Measurements from ENCODE around the gene CACNA1G. TPM values are rescaled to one million over a fixed set of nuclear protein-coding genes. Genes with fewer than 3 reads are reported as not detected.

The CACNA1G gene
- total RNA-seq, 1 donor from 2014 or later = 0.27 TPM

DNA sequence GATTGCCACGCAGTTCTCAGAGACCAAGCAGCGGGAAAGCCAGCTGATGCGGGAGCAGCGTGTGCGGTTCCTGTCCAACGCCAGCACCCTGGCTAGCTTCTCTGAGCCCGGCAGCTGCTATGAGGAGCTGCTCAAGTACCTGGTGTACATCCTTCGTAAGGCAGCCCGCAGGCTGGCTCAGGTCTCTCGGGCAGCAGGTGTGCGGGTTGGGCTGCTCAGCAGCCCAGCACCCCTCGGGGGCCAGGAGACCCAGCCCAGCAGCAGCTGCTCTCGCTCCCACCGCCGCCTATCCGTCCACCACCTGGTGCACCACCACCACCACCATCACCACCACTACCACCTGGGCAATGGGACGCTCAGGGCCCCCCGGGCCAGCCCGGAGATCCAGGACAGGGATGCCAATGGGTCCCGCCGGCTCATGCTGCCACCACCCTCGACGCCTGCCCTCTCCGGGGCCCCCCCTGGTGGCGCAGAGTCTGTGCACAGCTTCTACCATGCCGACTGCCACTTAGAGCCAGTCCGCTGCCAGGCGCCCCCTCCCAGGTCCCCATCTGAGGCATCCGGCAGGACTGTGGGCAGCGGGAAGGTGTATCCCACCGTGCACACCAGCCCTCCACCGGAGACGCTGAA is 15.2 kb downstream of the CACNA1G start:
- Histone ChIP-seq H3K9ac (ENCODE audit: low read length) (no peak overlapping the region), H2AFZ (ENCODE audit: low read depth, low read length) (no peak overlapping the region), H3K27ac (ENCODE audit: low read depth, low read length) (no peak overlapping the region), H3K4me1 (ENCODE audit: insufficient read depth, low read length) (no peaks in the 10 kb centered on the region), H3K4me2 (ENCODE audit: low read length) (no peak overlapping the region), H3K27me3 (ENCODE audit: insufficient read depth, low read length) (peaks cover 11% of the 10 kb centered on the region), H3K36me3 (ENCODE audit: insufficient read depth, low read length) (no peaks in the 10 kb centered on the region), H3K9me3 (ENCODE audit: insufficient read depth, low read depth, low read length) (no peaks in the 10 kb centered on the region), H4K20me1 (ENCODE audit: insufficient read depth, low read length) (no peaks in the 10 kb centered on the region), H3K4me3 (ENCODE audit: insufficient read depth, low read depth, low read length) (no peak overlapping the region), H3K79me2 (ENCODE audit: insufficient read depth, low read length) (no peaks in the 10 kb centered on the region)
- Mint-ChIP-seq H3K27me3 (ENCODE audit: low read depth, unreplicated experiment) (peaks cover 64% of the 10 kb centered on the region), H3K36me3 (ENCODE audit: low read depth, unreplicated experiment) (no peaks in the 10 kb centered on the region), H3K27ac (ENCODE audit: unreplicated experiment) (no peak overlapping the region), H3K4me3 (ENCODE audit: unreplicated experiment) (no peak overlapping the region), H3K4me1 (ENCODE audit: low read depth, unreplicated experiment) (no peaks in the 10 kb centered on the region), H3K9me3 (ENCODE audit: unreplicated experiment) (no peaks in the 10 kb centered on the region)
- FAIRE-seq = no peak
- no peak for DNase-seq (ENCODE audit: low read depth)
- TF ChIP-seq EZH2 (IDR thresholded peaks at IDR 0.05; ENCODE audit: insufficient read depth, low read length) = no peak
- TF ChIP-seq, protein P1, sequence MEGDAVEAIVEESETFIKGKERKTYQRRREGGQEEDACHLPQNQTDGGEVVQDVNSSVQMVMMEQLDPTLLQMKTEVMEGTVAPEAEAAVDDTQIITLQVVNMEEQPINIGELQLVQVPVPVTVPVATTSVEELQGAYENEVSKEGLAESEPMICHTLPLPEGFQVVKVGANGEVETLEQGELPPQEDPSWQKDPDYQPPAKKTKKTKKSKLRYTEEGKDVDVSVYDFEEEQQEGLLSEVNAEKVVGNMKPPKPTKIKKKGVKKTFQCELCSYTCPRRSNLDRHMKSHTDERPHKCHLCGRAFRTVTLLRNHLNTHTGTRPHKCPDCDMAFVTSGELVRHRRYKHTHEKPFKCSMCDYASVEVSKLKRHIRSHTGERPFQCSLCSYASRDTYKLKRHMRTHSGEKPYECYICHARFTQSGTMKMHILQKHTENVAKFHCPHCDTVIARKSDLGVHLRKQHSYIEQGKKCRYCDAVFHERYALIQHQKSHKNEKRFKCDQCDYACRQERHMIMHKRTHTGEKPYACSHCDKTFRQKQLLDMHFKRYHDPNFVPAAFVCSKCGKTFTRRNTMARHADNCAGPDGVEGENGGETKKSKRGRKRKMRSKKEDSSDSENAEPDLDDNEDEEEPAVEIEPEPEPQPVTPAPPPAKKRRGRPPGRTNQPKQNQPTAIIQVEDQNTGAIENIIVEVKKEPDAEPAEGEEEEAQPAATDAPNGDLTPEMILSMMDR (IDR thresholded peaks at IDR 0.05; ENCODE audit: insufficient read depth, low read depth, low read length) = no peak

DNA sequence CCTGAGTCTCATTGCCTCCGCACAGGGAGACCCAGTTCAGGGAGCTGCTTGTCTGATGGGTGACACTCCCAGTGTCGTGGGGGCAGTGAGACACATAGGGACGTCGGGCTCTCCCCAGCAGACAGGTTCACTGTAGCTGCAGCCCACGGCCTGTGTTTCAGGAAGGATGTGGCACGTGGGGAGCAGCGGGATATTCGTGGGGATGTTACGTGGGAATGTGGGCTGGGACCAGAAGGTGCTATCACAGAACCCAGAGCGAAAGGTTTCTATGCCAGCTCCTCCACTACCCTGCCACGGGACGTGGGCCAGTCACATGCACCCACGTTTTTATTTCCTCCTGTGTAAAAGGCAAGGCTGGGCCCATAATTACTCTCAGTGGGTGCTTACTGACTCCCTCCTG is 16.3 kb downstream of the CACNA1G start:
- no peak overlapping the region for H3K27ac ChIP-seq (ENCODE audit: low read depth, low read length)
- FAIRE-seq (no peak), DNase-seq (ENCODE audit: low read depth) (no peak)
- H3K36me3 ChIP-seq (ENCODE audit: insufficient read depth, low read length) = no peaks in the 10 kb centered on the region
- H3K9me3 Mint-ChIP-seq (ENCODE audit: unreplicated experiment) = peaks cover 3% of the 10 kb centered on the region
- H3K27me3 ChIP-seq (ENCODE audit: insufficient read depth, low read length) = peaks cover 11% of the 10 kb centered on the region
- H3K4me1 Mint-ChIP-seq (ENCODE audit: low read depth, unreplicated experiment) = no peaks in the 10 kb centered on the region
- no peaks in the 10 kb centered on the region for H3K79me2 ChIP-seq (ENCODE audit: insufficient read depth, low read length)
- no peak overlapping the region for H3K4me3 Mint-ChIP-seq (ENCODE audit: unreplicated experiment)
- H3K27me3 Mint-ChIP-seq (ENCODE audit: low read depth, unreplicated experiment) = peaks cover 64% of the 10 kb centered on the region
- H3K9me3 ChIP-seq (ENCODE audit: insufficient read depth, low read depth, low read length) = no peaks in the 10 kb centered on the region
- no peak overlapping the region for H2AFZ ChIP-seq (ENCODE audit: low read depth, low read length)
- H3K4me3 ChIP-seq (ENCODE audit: insufficient read depth, low read depth, low read length) = no peak overlapping the region
- H3K9ac ChIP-seq (ENCODE audit: low read length) = no peak overlapping the region
- no peak overlapping the region for H3K27ac Mint-ChIP-seq (ENCODE audit: unreplicated experiment)
- no peaks in the 10 kb centered on the region for H3K4me1 ChIP-seq (ENCODE audit: insufficient read depth, low read length)
- H4K20me1 ChIP-seq (ENCODE audit: insufficient read depth, low read length) = no peaks in the 10 kb centered on the region
- TF ChIP-seq, protein P1 (IDR thresholded peaks at IDR 0.05; ENCODE audit: insufficient read depth, low read depth, low read length) = no peak
- TF ChIP-seq EZH2 (IDR thresholded peaks at IDR 0.05; ENCODE audit: insufficient read depth, low read length) = no peak
- no peak overlapping the region for H3K4me2 ChIP-seq (ENCODE audit: low read length)
- no peaks in the 10 kb centered on the region for H3K36me3 Mint-ChIP-seq (ENCODE audit: low read depth, unreplicated experiment)

DNA sequence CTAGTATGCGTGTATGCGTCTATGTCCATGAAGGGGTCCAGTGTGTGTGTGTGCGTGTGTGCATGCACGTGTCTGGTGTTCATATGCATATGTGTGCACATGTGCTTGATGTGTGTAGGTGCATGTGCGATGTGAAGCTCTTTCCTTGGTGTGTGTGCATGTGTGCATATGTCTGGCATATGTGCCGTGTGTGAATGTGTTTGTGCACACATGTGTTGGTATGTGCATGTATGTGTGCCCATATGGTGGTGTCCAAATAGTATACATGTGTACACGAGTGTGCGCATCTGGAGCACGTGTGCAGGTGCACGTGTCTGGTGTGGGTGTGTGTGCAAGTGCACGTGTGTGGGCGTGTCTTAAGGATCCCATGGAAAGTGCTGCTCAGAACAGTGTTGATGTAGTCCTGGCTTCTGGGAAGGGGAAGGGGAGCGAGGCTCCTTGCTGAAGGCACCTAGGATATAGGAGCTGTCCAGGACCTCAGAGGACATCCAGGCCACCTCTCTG is 17.0 kb downstream of the CACNA1G start:
- H3K27ac Mint-ChIP-seq (ENCODE audit: unreplicated experiment) = no peak overlapping the region
- no peak overlapping the region for H2AFZ ChIP-seq (ENCODE audit: low read depth, low read length)
- H4K20me1 ChIP-seq (ENCODE audit: insufficient read depth, low read length) = no peaks in the 10 kb centered on the region
- no peaks in the 10 kb centered on the region for H3K4me1 ChIP-seq (ENCODE audit: insufficient read depth, low read length)
- peaks cover 65% of the 10 kb centered on the region for H3K27me3 Mint-ChIP-seq (ENCODE audit: low read depth, unreplicated experiment)
- peaks cover 8% of the 10 kb centered on the region for H3K9me3 Mint-ChIP-seq (ENCODE audit: unreplicated experiment)
- H3K4me2 ChIP-seq (ENCODE audit: low read length) = no peak overlapping the region
- DNase-seq (ENCODE audit: low read depth) (no peak), FAIRE-seq (no peak)
- no peaks in the 10 kb centered on the region for H3K4me1 Mint-ChIP-seq (ENCODE audit: low read depth, unreplicated experiment)
- H3K36me3 ChIP-seq (ENCODE audit: insufficient read depth, low read length) = no peaks in the 10 kb centered on the region
- H3K79me2 ChIP-seq (ENCODE audit: insufficient read depth, low read length) = no peaks in the 10 kb centered on the region
- H3K4me3 Mint-ChIP-seq (ENCODE audit: unreplicated experiment) = no peak overlapping the region
- no peak overlapping the region for H3K4me3 ChIP-seq (ENCODE audit: insufficient read depth, low read depth, low read length)
- H3K9me3 ChIP-seq (ENCODE audit: insufficient read depth, low read depth, low read length) = no peaks in the 10 kb centered on the region
- TF ChIP-seq, protein P1 (IDR thresholded peaks at IDR 0.05; ENCODE audit: insufficient read depth, low read depth, low read length) = no peak
- no peak for TF ChIP-seq EZH2 (IDR thresholded peaks at IDR 0.05; ENCODE audit: insufficient read depth, low read length)
- H3K27ac ChIP-seq (ENCODE audit: low read depth, low read length) = no peak overlapping the region
- peaks cover 3% of the 10 kb centered on the region for H3K36me3 Mint-ChIP-seq (ENCODE audit: low read depth, unreplicated experiment)
- H3K9ac ChIP-seq (ENCODE audit: low read length) = no peak overlapping the region
- peaks cover 11% of the 10 kb centered on the region for H3K27me3 ChIP-seq (ENCODE audit: insufficient read depth, low read length)
